Measurements from ENCODE around the gene SMIM11. TPM values are rescaled to one million over a fixed set of nuclear protein-coding genes. Genes with fewer than 3 reads are reported as not detected.

Gene SMIM11
- total RNA-seq, 1 donor from 2014 or later: 1.6 TPM

- FAIRE-seq: peak; percentile 5
- no peaks in the 10 kb centered on the region for H3K4me1 Mint-ChIP-seq (ENCODE audit: low read depth, unreplicated experiment)
- H3K4me2 ChIP-seq (ENCODE audit: low read length): peak overlapping the region; percentile 3
These were observed 30.0 kb upstream of the SMIM11 start for GRCh38 chr21:34345091-34345871.

GRCh38 chr21:34345892-34346291 is 29.4 kb upstream of the SMIM11 start:
- DNase-seq (ENCODE audit: low read depth) (no peak), FAIRE-seq (no peak)
- TF ChIP-seq EZH2 (IDR thresholded peaks at IDR 0.05; ENCODE audit: insufficient read depth, low read length) (no peak), CTCF (IDR thresholded peaks at IDR 0.05; ENCODE audit: insufficient read depth, low read depth, low read length) (no peak)
- H3K36me3 ChIP-seq (ENCODE audit: insufficient read depth, low read length): no peaks in the 10 kb centered on the region
- no peak overlapping the region for H3K27ac ChIP-seq (ENCODE audit: low read depth, low read length)
- no peaks in the 10 kb centered on the region for H3K79me2 ChIP-seq (ENCODE audit: insufficient read depth, low read length)
- no peak overlapping the region for H3K9ac ChIP-seq (ENCODE audit: low read length)
- Mint-ChIP-seq H3K27me3 (ENCODE audit: low read depth, unreplicated experiment) (peaks cover 12% of the 10 kb centered on the region), H3K9me3 (ENCODE audit: unreplicated experiment) (peaks cover 2% of the 10 kb centered on the region), H3K4me3 (ENCODE audit: unreplicated experiment) (no peak overlapping the region), H3K36me3 (ENCODE audit: low read depth, unreplicated experiment) (no peaks in the 10 kb centered on the region), H3K27ac (ENCODE audit: unreplicated experiment) (no peak overlapping the region), H3K4me1 (ENCODE audit: low read depth, unreplicated experiment) (no peaks in the 10 kb centered on the region)
- peaks cover 5% of the 10 kb centered on the region for H3K27me3 ChIP-seq (ENCODE audit: insufficient read depth, low read length)
- H3K4me3 ChIP-seq (ENCODE audit: insufficient read depth, low read depth, low read length): no peak overlapping the region
- H4K20me1 ChIP-seq (ENCODE audit: insufficient read depth, low read length): no peaks in the 10 kb centered on the region
- H3K9me3 ChIP-seq (ENCODE audit: insufficient read depth, low read depth, low read length): no peaks in the 10 kb centered on the region
- H3K4me1 ChIP-seq (ENCODE audit: insufficient read depth, low read length): peaks cover 6% of the 10 kb centered on the region
- H2AFZ ChIP-seq (ENCODE audit: low read depth, low read length): no peak overlapping the region
- peak overlapping the region; percentile 3 for H3K4me2 ChIP-seq (ENCODE audit: low read length)

More at GRCh38 chr21:34345091-34345871, 30.0 kb upstream of the SMIM11 start:
- Histone ChIP-seq H3K9me3 (ENCODE audit: insufficient read depth, low read depth, low read length) (no peaks in the 10 kb centered on the region), H2AFZ (ENCODE audit: low read depth, low read length) (no peak overlapping the region), H3K36me3 (ENCODE audit: insufficient read depth, low read length) (no peaks in the 10 kb centered on the region), H4K20me1 (ENCODE audit: insufficient read depth, low read length) (no peaks in the 10 kb centered on the region), H3K4me1 (ENCODE audit: insufficient read depth, low read length) (peaks cover 6% of the 10 kb centered on the region), H3K79me2 (ENCODE audit: insufficient read depth, low read length) (no peaks in the 10 kb centered on the region), H3K27me3 (ENCODE audit: insufficient read depth, low read length) (peaks cover 5% of the 10 kb centered on the region), H3K4me3 (ENCODE audit: insufficient read depth, low read depth, low read length) (no peak overlapping the region), H3K9ac (ENCODE audit: low read length) (no peak overlapping the region), H3K27ac (ENCODE audit: low read depth, low read length) (no peak overlapping the region)
- Mint-ChIP-seq H3K36me3 (ENCODE audit: low read depth, unreplicated experiment) (no peaks in the 10 kb centered on the region), H3K4me3 (ENCODE audit: unreplicated experiment) (no peak overlapping the region), H3K27me3 (ENCODE audit: low read depth, unreplicated experiment) (peaks cover 12% of the 10 kb centered on the region), H3K27ac (ENCODE audit: unreplicated experiment) (no peak overlapping the region), H3K9me3 (ENCODE audit: unreplicated experiment) (peaks cover 2% of the 10 kb centered on the region)
- no peak for TF ChIP-seq EZH2 (IDR thresholded peaks at IDR 0.05; ENCODE audit: insufficient read depth, low read length)
- no peak for TF ChIP-seq CTCF (IDR thresholded peaks at IDR 0.05; ENCODE audit: insufficient read depth, low read depth, low read length)
- DNase-seq (ENCODE audit: low read depth): no peak

All from astrocyte (in vitro differentiated cells and primary cell).